ENCODE results near the gene ADAM33. TPM values are rescaled to one million over a fixed set of nuclear protein-coding genes. Genes with fewer than 3 reads are reported as not detected.

ADAM33 gene
- total and polyA plus RNA-seq, 2 experiments from 2014 or later, result 2.8 to 6.0 TPM

GRCh38 chr20:3679749-3680700 is 1.8 kb downstream of the ADAM33 start (continued):
- TF ChIP-seq CTCF (conservative IDR thresholded peaks at IDR 0.05; ENCODE audit: low read depth in 2 of 2), result no peak
- no peak for TF ChIP-seq EZH2 (IDR thresholded peaks at IDR 0.05; ENCODE audit: low read depth, unreplicated experiment)

- no peak overlapping the region for H2AFZ ChIP-seq
- ATAC-seq (no peak), DNase-seq (ENCODE audit: low spot score) (no peak)
- H3K4me2 ChIP-seq, result no peak overlapping the region
- no peaks in the 10 kb centered on the region for H3K36me3 ChIP-seq (ENCODE audit: insufficient read depth)
- peaks cover 45% of the 10 kb centered on the region for H3K27me3 ChIP-seq (ENCODE audit: insufficient read depth)
- H3K79me2 ChIP-seq (replicated peaks; ENCODE audit: insufficient read depth), result no peaks in the 10 kb centered on the region
- no peak overlapping the region for H3K27ac ChIP-seq (ENCODE audit: low read depth)
- peaks cover 6% of the 10 kb centered on the region; the same call in 1 of the 2 replicates for H3F3A ChIP-seq (replicated peaks; ENCODE audit: low read depth)
- no peak overlapping the region for H3K4me3 Mint-ChIP-seq
- peaks cover 35% of the 10 kb centered on the region for H3K27me3 Mint-ChIP-seq (ENCODE audit: insufficient read depth, low read depth, poor library complexity)
- no peaks in the 10 kb centered on the region for H3K36me3 Mint-ChIP-seq (ENCODE audit: low read depth)
- H3K27ac Mint-ChIP-seq, result no peak overlapping the region
- H3K9me3 Mint-ChIP-seq, result no peaks in the 10 kb centered on the region
- H4K20me1 ChIP-seq (replicated peaks; ENCODE audit: insufficient read depth), result no peaks in the 10 kb centered on the region
- H3K4me1 Mint-ChIP-seq, result peaks cover 35% of the 10 kb centered on the region
- no peak overlapping the region for H3K4me3 ChIP-seq
- no peaks in the 10 kb centered on the region for H3K9me2 ChIP-seq (ENCODE audit: insufficient read depth)
- peaks cover 7% of the 10 kb centered on the region; the same call in 1 of the 2 replicates for H3K4me1 ChIP-seq (ENCODE audit: insufficient read depth)
- no peak for TF ChIP-seq ETS1 (IDR thresholded peaks at IDR 0.05)
- TF ChIP-seq CREB1 (CRISPR knock-in tag; IDR thresholded peaks at IDR 0.05; ENCODE audit: low read depth), result no peak
- TF ChIP-seq REST (IDR thresholded peaks at IDR 0.05; ENCODE audit: unreplicated experiment), result no peak
- TF ChIP-seq ZNF114 (CRISPR knock-in tag; IDR thresholded peaks at IDR 0.05), result no peak
- TF ChIP-seq CTCF (conservative IDR thresholded peaks at IDR 0.05; ENCODE audit: low read depth in 2 of 2), result no peak
- no peak for TF ChIP-seq STAT1 (IDR thresholded peaks at IDR 0.05; ENCODE audit: unreplicated experiment)
These were observed 2.7 kb downstream of the ADAM33 start for GRCh38 chr20:3678856-3679720.
